Esophagus muscularis mucosa (tissue), 4 donors: Measurements from ENCODE around the gene GADD45GIP1. TPM values are rescaled to one million over a fixed set of nuclear protein-coding genes. Genes with fewer than 3 reads are reported as not detected.
"Not testable (repeated sequence)": the region's sequence is repeated elsewhere in the genome, so short reads cannot be mapped to it uniquely, and the experiment has no call there.

Experiments used
- DNase-seq: peaks from one replicate; pipeline ENCODE4 v3.0.0-alpha.2; 2017; ENCODE audit errors: extremely low spot score
- H3K27ac ChIP-seq, 4 donors: fragments of 200-600 bp; sonication (generic); replicated peaks in 1 of 4; 1 replicate in 3 of 4; 2 replicates in 1 of 4; pipeline ENCODE4 v1.5.1; 2016 to 2019; ENCODE audit warnings: mild to moderate bottlenecking in 1 of 4
- H3K27me3 ChIP-seq, 4 donors: fragments of 200-600 bp; sonication (generic); one replicate each; pipeline versions ENCODE4 v1.5.1 to v1.6.0; 2016 to 2019
- H3K36me3 ChIP-seq, 4 donors: fragments of 200-600 bp; sonication (generic); one replicate each; pipeline ENCODE4 v1.5.1; 2016 to 2019
- H3K4me1 ChIP-seq, 4 donors: fragments of 200-600 bp; sonication (generic); one replicate each; pipeline ENCODE4 v1.5.1; 2016 to 2019
- H3K4me3 ChIP-seq, 4 donors: fragments of 200-600 bp; sonication (generic); 1 replicate in 2 of 4; 2 replicates in 2 of 4; pipeline ENCODE4 v1.5.1; 2016 to 2019; ENCODE audit warnings: mild to moderate bottlenecking in 4 of 4, moderate library complexity in 1 of 4
- H3K9me3 ChIP-seq, 4 donors: fragments of 200-600 bp; sonication (generic); 1 replicate in 3 of 4; 2 replicates in 1 of 4; pipeline ENCODE4 v1.5.1; 2016 to 2019
- EP300 ChIP-seq: sonication (generic); formaldehyde crosslinking; IDR thresholded peaks from one replicate; pipeline ENCODE4 v1.6.1; 2017; ENCODE audit warnings: antibody characterized with exemption
- POLR2A ChIP-seq: fragments of 450-650 bp; IDR thresholded peaks from one replicate; pipeline ENCODE4 v1.6.1; 2017; ENCODE audit warnings: antibody characterized with exemption, moderate library complexity, mild to moderate bottlenecking, low read depth
- POLR2AphosphoS5 ChIP-seq, 2 donors: sonication (generic); formaldehyde crosslinking; IDR thresholded peaks; one replicate each; pipeline ENCODE4 v1.6.1; 2017; ENCODE audit warnings: antibody characterized with exemption in 2 of 2
- WGBS: methylation state at CpG from one replicate; pipeline ENCODE4 v1.1.5; 2018; 5-methylcytosine and 5-hydroxymethylcytosine counted together
- intact Hi-C: fragments of 100-400 bp; cut with DNase I; formaldehyde crosslinking; loops from one replicate; pipeline ENCODE4 v1.15.1; 2023
- total RNA-seq, 4 donors: library from RNA; depleted of rRNA; stranded (reverse); fragments of >200 nt; gene quantifications; one replicate each; pipeline versions ENCODE4 v1.1.0 to v1.2.1, GENCODE V29; 2016
- TF ChIP-seq, protein P1 (sequence below), 3 experiments: fragments of 200-600 bp in 2 of 3; fragments of 450-650 bp in 1 of 3; sonication (generic) in 2 of 3; IDR thresholded peaks; one replicate each; pipeline ENCODE4 v1.5.1; 2017 to 2019; ENCODE audit warnings: antibody characterized with exemption in 3 of 3, mild to moderate bottlenecking in 2 of 3, moderate library complexity in 1 of 3

The GADD45GIP1 gene
- total RNA-seq, 4 donors from 2014 or later, result 33.0 to 60.1 (median 49.3) TPM

GRCh38 chr19:12983091-12983490, 26.1 kb upstream of the GADD45GIP1 start:
- Histone ChIP-seq H3K27me3 (no peaks in the 10 kb centered on the region), H3K4me3 (peak overlapping the region; percentile 41 to 48 (median 44)), H3K4me1 (peaks cover 12 to 30% (median 27%) of the 10 kb centered on the region in 4 donors), H3K36me3 (no peaks in the 10 kb centered on the region), H3K9me3 (no peaks in the 10 kb centered on the region), H3K27ac (no peak overlapping the region)
- intact Hi-C loops, result loop anchor here (1.0 to 5.0 kb wide), 2 partner anchors 49 to 78 kb away; no protein-coding TSS in a partner anchor
- TF ChIP-seq POLR2A (no peak), POLR2AphosphoS5 (IDR thresholded peaks at IDR 0.05) (no peak), EP300 (no peak)
- TF ChIP-seq, protein P1, sequence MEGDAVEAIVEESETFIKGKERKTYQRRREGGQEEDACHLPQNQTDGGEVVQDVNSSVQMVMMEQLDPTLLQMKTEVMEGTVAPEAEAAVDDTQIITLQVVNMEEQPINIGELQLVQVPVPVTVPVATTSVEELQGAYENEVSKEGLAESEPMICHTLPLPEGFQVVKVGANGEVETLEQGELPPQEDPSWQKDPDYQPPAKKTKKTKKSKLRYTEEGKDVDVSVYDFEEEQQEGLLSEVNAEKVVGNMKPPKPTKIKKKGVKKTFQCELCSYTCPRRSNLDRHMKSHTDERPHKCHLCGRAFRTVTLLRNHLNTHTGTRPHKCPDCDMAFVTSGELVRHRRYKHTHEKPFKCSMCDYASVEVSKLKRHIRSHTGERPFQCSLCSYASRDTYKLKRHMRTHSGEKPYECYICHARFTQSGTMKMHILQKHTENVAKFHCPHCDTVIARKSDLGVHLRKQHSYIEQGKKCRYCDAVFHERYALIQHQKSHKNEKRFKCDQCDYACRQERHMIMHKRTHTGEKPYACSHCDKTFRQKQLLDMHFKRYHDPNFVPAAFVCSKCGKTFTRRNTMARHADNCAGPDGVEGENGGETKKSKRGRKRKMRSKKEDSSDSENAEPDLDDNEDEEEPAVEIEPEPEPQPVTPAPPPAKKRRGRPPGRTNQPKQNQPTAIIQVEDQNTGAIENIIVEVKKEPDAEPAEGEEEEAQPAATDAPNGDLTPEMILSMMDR (IDR thresholded peaks at IDR 0.05), result no peak
- DNase-seq, result no peak
- WGBS, result 59% methylated on average over 10 of the region's 10 CpGs

GRCh38 chr19:12982648-12983047, 25.6 kb upstream of the GADD45GIP1 start:
- intact Hi-C loops, result loop anchor here (1.0 to 5.0 kb wide), 2 partner anchors 50 to 79 kb away; no protein-coding TSS in a partner anchor
- 92% methylated on average over 6 of the region's 6 CpGs for WGBS
- TF ChIP-seq EP300, result no peak
- TF ChIP-seq POLR2AphosphoS5 (IDR thresholded peaks at IDR 0.05), result no peak
- no peak for TF ChIP-seq POLR2A
- TF ChIP-seq, protein P1 (IDR thresholded peaks at IDR 0.05), result no peak
- H3K9me3 ChIP-seq, result no peaks in the 10 kb centered on the region
- peaks cover 12 to 30% (median 28%) of the 10 kb centered on the region in 4 donors for H3K4me1 ChIP-seq
- no peaks in the 10 kb centered on the region for H3K27me3 ChIP-seq
- H3K4me3 ChIP-seq, result no peak overlapping the region
- no peaks in the 10 kb centered on the region for H3K36me3 ChIP-seq
- no peak overlapping the region for H3K27ac ChIP-seq
- no peak for DNase-seq

GRCh38 chr19:12979974-12980373, 23.0 kb upstream of the GADD45GIP1 start:
- Histone ChIP-seq H3K4me1 (peaks cover 12 to 22% (median 18%) of the 10 kb centered on the region in 4 donors), H3K9me3 (no peaks in the 10 kb centered on the region), H3K36me3 (no peaks in the 10 kb centered on the region), H3K27me3 (no peaks in the 10 kb centered on the region), H3K27ac (no peak overlapping the region), H3K4me3 (no peak overlapping the region)
- 95% methylated on average over 3 of the region's 3 CpGs for WGBS
- intact Hi-C loops, result loop anchor here (5.0 kb wide), 2 partner anchors 52 to 282 kb away; no protein-coding TSS in a partner anchor
- no peak for DNase-seq
- TF ChIP-seq POLR2A (no peak), EP300 (no peak), POLR2AphosphoS5 (IDR thresholded peaks at IDR 0.05) (no peak)
- TF ChIP-seq, protein P1 (IDR thresholded peaks at IDR 0.05), result no peak

DNA sequence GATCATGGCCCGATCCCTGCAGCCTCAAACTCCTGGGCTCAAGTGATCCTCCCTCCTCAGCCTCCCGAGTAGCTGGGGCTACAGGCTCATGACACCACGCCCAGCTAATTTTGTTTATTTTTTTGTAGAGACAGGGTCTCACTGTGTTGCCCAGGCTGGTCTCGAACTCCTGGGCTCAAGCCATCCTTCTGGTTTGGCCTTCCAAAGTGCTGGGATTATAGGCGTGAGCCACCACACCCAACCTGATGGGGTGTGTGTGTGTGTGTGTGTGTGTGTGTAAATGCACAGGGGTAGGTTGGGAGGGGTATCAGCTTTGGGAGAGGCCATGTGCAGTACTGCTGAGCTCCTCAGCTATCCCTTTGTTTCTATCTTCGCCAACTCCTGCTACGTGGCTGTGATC, 19.1 kb upstream of the GADD45GIP1 start:
- H3K4me3 ChIP-seq, H3K36me3 ChIP-seq, H3K27me3 ChIP-seq, H3K4me1 ChIP-seq, DNase-seq, H3K27ac ChIP-seq, H3K9me3 ChIP-seq: not testable (repeated sequence)
- WGBS, result 90% methylated on average over 7 of the region's 7 CpGs
- intact Hi-C loops, result loop anchor here (5.0 kb wide), 1 partner anchor 286 kb away; no protein-coding TSS in a partner anchor

- H3K4me1 ChIP-seq, result peaks cover 0 to 4% (median 0%) of the 10 kb centered on the region in 4 donors
- no peak for TF ChIP-seq EP300
- TF ChIP-seq, protein P1 (IDR thresholded peaks at IDR 0.05), result no peak
- no peak for TF ChIP-seq POLR2AphosphoS5 (IDR thresholded peaks at IDR 0.05)
- TF ChIP-seq POLR2A, result no peak
- no peaks in the 10 kb centered on the region for H3K27me3 ChIP-seq
- 40% methylated on average over 1 of the region's 17 CpGs for WGBS
- no peak for DNase-seq
- H3K36me3 ChIP-seq, result no peaks in the 10 kb centered on the region
- H3K9me3 ChIP-seq, result no peaks in the 10 kb centered on the region
- intact Hi-C loops, result loop anchor here (5.0 kb wide), 1 partner anchor 287 kb away; no protein-coding TSS in a partner anchor
- H3K4me3 ChIP-seq, result no peak overlapping the region
- no peak overlapping the region for H3K27ac ChIP-seq
These were observed 18.3 kb upstream of the GADD45GIP1 start for GRCh38 chr19:12975221-12975741.
